Measurements from ENCODE around the gene RAD51B. TPM values are rescaled to one million over a fixed set of nuclear protein-coding genes. Genes with fewer than 3 reads are reported as not detected.

Gene RAD51B
- total and polyA plus RNA-seq, 2 experiments from 2014 or later = 10.1 to 18.0 TPM

DNA sequence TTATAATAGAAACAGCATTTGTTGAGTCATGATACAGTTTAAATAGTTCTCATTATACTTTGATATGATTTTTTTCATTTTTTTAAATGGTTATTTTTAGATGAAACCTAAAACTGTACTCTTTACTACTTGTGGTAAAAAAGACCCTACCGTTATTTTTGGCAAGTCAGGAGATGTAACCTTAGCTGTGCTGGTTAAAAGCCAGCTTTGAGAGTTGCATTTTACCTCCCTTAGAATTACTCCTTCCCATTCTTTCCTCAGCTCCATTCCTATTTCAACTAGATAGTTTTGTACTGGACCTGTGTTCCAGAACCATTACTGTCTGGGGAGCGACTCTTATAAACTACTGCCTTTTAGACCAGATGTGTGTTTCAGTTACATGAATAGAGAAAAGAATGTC is 92.0 kb downstream of the RAD51B start:
- H3K4me3 ChIP-seq = no peak overlapping the region
- H3K4me2 ChIP-seq = no peak overlapping the region
- no peaks in the 10 kb centered on the region for H3K27me3 ChIP-seq
- no peaks in the 10 kb centered on the region for H4K20me1 ChIP-seq (ENCODE audit: insufficient read depth, poor library complexity, severe bottlenecking)
- 73% methylated on average over 2 of the region's 2 CpGs for WGBS (ENCODE audit: low lambda C conversion rate, missing lambda C conversion rate)
- no peaks in the 10 kb centered on the region for H3K79me2 ChIP-seq
- peaks cover 7% of the 10 kb centered on the region for H3K4me1 ChIP-seq (ENCODE audit: insufficient read depth)
- TF ChIP-seq, protein P1, sequence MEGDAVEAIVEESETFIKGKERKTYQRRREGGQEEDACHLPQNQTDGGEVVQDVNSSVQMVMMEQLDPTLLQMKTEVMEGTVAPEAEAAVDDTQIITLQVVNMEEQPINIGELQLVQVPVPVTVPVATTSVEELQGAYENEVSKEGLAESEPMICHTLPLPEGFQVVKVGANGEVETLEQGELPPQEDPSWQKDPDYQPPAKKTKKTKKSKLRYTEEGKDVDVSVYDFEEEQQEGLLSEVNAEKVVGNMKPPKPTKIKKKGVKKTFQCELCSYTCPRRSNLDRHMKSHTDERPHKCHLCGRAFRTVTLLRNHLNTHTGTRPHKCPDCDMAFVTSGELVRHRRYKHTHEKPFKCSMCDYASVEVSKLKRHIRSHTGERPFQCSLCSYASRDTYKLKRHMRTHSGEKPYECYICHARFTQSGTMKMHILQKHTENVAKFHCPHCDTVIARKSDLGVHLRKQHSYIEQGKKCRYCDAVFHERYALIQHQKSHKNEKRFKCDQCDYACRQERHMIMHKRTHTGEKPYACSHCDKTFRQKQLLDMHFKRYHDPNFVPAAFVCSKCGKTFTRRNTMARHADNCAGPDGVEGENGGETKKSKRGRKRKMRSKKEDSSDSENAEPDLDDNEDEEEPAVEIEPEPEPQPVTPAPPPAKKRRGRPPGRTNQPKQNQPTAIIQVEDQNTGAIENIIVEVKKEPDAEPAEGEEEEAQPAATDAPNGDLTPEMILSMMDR (IDR thresholded peaks at IDR 0.05; ENCODE audit: poor library complexity) = no peak
- TF ChIP-seq EZH2phosphoT487 (IDR thresholded peaks at IDR 0.05; ENCODE audit: low read depth, severe bottlenecking, unreplicated experiment) = no peak
- no peak for TF ChIP-seq EZH2 (IDR thresholded peaks at IDR 0.05; ENCODE audit: borderline replicate concordance)
- H3K9me3 ChIP-seq (ENCODE audit: low read depth) = no peaks in the 10 kb centered on the region
- H3K9me2 ChIP-seq (replicated peaks; ENCODE audit: insufficient read depth) = no peaks in the 10 kb centered on the region
- no peaks in the 10 kb centered on the region for H3K36me3 ChIP-seq (replicated peaks; ENCODE audit: insufficient read depth, low read depth)
- H3K27ac ChIP-seq = no peak overlapping the region
- DNase-seq (ENCODE audit: low spot score) = no peak
- no peak overlapping the region for H2AFZ ChIP-seq

DNA sequence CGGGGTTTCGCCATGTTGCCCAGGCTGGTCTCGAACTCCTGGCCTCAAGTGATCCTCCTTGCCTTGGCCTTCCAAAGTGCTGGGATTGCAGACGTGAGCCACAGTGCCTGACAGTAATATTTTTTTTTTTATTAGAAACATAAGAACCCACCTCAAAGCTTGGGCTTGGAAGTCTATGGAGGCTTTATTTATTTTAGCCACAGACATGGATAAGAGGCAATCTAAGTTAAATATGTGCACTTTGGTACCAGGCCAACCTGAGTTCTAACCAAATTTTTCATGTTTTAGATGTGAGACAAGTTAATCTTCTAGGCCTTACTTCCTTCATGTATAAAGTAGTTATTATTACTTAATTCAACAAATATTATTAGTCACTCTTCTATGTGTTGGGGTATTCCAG is 96.9 kb downstream of the RAD51B start:
- Histone ChIP-seq H3K4me2 (no peak overlapping the region), H2AFZ (no peak overlapping the region), H3K4me1 (ENCODE audit: insufficient read depth) (peaks cover 15% of the 10 kb centered on the region), H4K20me1 (ENCODE audit: insufficient read depth, poor library complexity, severe bottlenecking) (no peaks in the 10 kb centered on the region), H3K4me3 (no peak overlapping the region), H3K79me2 (no peaks in the 10 kb centered on the region), H3K27me3 (no peaks in the 10 kb centered on the region), H3K36me3 (replicated peaks; ENCODE audit: insufficient read depth, low read depth) (no peaks in the 10 kb centered on the region), H3K9me3 (ENCODE audit: low read depth) (no peaks in the 10 kb centered on the region), H3K27ac (no peak overlapping the region), H3K9me2 (replicated peaks; ENCODE audit: insufficient read depth) (no peaks in the 10 kb centered on the region)
- WGBS (ENCODE audit: low lambda C conversion rate, missing lambda C conversion rate) = 87% methylated on average over 4 of the region's 4 CpGs
- TF ChIP-seq, protein P1 (IDR thresholded peaks at IDR 0.05; ENCODE audit: poor library complexity) = no peak
- TF ChIP-seq EZH2phosphoT487 (IDR thresholded peaks at IDR 0.05; ENCODE audit: low read depth, severe bottlenecking, unreplicated experiment) (no peak), EZH2 (IDR thresholded peaks at IDR 0.05; ENCODE audit: borderline replicate concordance) (no peak)
- DNase-seq (ENCODE audit: low spot score) = no peak

DNA sequence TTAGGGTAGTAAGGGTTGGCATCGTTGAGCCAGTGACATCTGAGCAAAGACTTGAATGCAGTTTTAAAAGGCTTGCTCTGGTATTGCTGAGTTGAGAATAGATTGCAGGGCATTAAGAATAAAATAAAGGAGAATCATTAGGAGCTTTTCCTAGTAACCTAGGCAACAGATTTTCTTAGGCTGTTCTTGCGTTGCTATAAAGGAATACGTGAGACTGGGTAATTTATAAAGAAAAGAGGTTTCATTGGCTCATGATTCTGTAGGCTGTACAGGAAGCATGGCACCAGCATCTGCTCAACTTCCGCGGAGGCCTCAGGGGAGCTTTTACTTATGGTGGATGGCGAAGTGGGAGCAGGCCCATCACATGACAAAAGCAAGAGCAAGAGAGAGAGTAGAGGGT is 97.4 kb downstream of the RAD51B start:
- Histone ChIP-seq H3K9me3 (ENCODE audit: low read depth) (no peaks in the 10 kb centered on the region), H2AFZ (no peak overlapping the region), H3K4me3 (no peak overlapping the region), H3K9me2 (replicated peaks; ENCODE audit: insufficient read depth) (no peaks in the 10 kb centered on the region), H3K4me1 (ENCODE audit: insufficient read depth) (peaks cover 15% of the 10 kb centered on the region), H3K4me2 (no peak overlapping the region), H3K27me3 (no peaks in the 10 kb centered on the region), H4K20me1 (ENCODE audit: insufficient read depth, poor library complexity, severe bottlenecking) (no peaks in the 10 kb centered on the region), H3K36me3 (replicated peaks; ENCODE audit: insufficient read depth, low read depth) (no peaks in the 10 kb centered on the region), H3K27ac (no peak overlapping the region), H3K79me2 (no peaks in the 10 kb centered on the region)
- no peak for DNase-seq (ENCODE audit: low spot score)
- WGBS (ENCODE audit: low lambda C conversion rate, missing lambda C conversion rate) = 93% methylated on average over 6 of the region's 6 CpGs
- no peak for TF ChIP-seq EZH2phosphoT487 (IDR thresholded peaks at IDR 0.05; ENCODE audit: low read depth, severe bottlenecking, unreplicated experiment)
- TF ChIP-seq, protein P1 (IDR thresholded peaks at IDR 0.05; ENCODE audit: poor library complexity) = no peak
- no peak for TF ChIP-seq EZH2 (IDR thresholded peaks at IDR 0.05; ENCODE audit: borderline replicate concordance)

DNA sequence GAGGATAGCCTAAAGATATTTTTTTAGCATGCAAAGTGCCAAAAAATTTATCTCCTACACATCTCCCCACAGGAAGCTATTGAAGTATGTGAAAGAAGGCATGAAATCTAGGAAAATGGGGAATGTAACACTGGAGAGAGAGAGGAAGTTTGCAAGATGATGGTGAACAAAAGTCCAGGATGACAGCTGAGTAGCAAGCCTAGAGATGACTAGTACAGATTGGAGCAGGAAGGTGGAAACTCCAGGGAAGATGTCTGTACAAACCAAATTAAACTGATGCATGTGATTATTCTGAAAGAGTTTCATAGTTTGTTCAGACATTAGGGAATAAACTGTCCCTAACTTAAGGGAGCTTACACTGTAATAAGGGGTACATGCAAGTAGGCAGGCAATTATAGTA is 99.3 kb downstream of the RAD51B start:
- Histone ChIP-seq H3K79me2 (no peaks in the 10 kb centered on the region), H3K4me2 (peak overlapping the region; percentile 55), H3K4me1 (ENCODE audit: insufficient read depth) (peaks cover 15% of the 10 kb centered on the region), H3K4me3 (no peak overlapping the region), H4K20me1 (ENCODE audit: insufficient read depth, poor library complexity, severe bottlenecking) (no peaks in the 10 kb centered on the region), H3K9me2 (replicated peaks; ENCODE audit: insufficient read depth) (no peaks in the 10 kb centered on the region), H3K27me3 (no peaks in the 10 kb centered on the region), H3K27ac (peak overlapping the region; percentile 73), H3K9me3 (ENCODE audit: low read depth) (no peaks in the 10 kb centered on the region), H2AFZ (peak overlapping the region; percentile 24), H3K36me3 (replicated peaks; ENCODE audit: insufficient read depth, low read depth) (no peaks in the 10 kb centered on the region)
- TF ChIP-seq EZH2phosphoT487 (IDR thresholded peaks at IDR 0.05; ENCODE audit: low read depth, severe bottlenecking, unreplicated experiment) (no peak), EZH2 (IDR thresholded peaks at IDR 0.05; ENCODE audit: borderline replicate concordance) (no peak)
- TF ChIP-seq, protein P1 (IDR thresholded peaks at IDR 0.05; ENCODE audit: poor library complexity) = no peak
- no peak for DNase-seq (ENCODE audit: low spot score)

All from hepatocyte (in vitro differentiated cells).